NT2/D1 (cell line): Measurements from ENCODE around the gene SH2D6.

Experiments
- SUZ12 ChIP-seq: IDR thresholded peaks from 2 replicates; pipeline ENCODE4 v1.6.1; 2011; ENCODE audit not compliant: insufficient read length, insufficient read depth; ENCODE audit errors: extremely low read depth
- YY1 ChIP-seq: IDR thresholded peaks from 2 replicates; pipeline ENCODE4 v1.6.1; 2011; ENCODE audit not compliant: insufficient read length, insufficient read depth

GRCh38 chr2:85380048-85380447, 38.5 kb upstream of the SH2D6 start:
- TF ChIP-seq YY1 (no peak), SUZ12 (no peak)
